Fibroblast of skin of back (primary cell): Measurements from ENCODE around the gene SDK2.

Experiments used
- DNase-seq: peaks from one replicate; pipeline ENCODE4 v3.0.0-alpha.2; 2013

Gene SDK2

DNA sequence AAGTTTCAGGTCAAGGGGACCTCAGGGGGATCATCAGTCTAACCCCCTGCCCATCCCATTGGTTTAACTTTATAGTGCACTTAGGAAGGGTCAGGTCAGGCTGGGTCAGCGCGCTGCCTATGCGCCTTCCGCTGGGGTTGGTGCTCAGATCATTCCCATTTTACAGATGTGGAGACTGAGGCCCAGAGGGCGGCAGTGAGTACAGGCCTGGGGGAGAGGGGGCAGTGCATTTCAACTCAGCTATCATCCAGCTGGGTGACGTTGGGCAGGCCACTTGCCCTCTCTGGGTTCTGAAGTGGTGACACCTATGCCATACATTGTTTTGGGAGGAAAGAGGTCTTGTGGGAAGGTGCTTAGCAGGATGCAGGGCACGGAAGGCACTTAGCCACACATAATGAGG is 204.6 kb downstream of the SDK2 start:
- DNase-seq = no peak

DNA sequence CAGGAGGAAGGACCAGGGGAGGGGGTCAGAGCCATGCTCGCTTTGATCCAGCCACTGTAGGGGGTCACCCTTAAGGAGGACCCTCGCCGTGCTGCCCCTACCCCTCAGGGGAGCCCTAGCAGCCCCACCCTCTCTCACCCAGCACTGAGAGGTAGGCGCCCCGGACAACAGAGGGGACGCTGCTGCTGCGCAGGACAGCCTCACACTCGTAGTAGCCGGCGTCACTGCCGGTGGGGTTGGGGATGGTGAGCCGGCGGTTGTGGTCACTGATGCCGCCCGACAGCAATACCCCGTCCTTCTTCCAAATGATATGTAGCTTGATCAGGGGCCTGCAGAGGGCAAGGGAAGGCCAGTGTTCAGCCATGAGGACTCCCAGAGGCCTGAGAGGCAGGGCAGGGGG is 206.4 kb downstream of the SDK2 start:
- DNase-seq = no peak

DNA sequence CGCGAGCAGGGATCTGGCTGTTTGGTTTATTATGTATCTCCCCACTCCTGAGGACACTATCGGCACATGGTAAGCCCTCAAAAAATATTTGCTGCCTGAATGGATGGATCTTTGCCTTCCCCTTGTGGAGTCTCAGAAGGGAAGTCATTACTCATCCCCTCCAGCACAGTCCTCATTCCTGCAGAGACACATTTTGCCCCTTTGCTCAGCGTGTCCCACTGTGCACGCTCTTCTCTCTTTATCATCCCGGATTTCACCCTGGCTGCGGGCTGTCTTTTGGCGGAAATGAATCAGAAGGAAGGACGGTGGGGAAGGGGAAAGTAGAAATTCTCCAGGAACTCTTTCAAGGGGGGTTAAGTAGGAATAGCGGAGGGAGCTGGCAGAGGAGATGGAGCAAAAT is 207.3 kb downstream of the SDK2 start:
- DNase-seq = peak; percentile 64

DNA sequence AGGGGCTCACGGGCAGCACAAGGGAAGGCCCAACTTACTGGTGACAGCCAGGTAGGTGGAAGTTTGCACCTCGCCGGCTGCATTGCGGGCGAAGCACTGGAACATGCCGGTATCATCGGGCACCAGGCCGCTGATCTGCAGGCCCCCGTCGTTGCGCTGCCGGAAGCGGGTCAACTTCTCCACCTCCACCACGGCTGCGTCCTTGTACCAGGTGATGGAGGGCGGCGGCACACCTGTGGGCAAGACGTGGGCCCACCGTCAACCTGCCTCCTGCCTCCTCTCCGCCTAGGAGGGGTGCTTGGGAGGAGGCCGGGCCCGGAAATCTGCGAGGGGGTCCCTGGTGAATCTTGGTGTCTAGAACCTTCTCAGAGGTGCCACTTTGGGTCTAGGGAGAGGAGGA is 208.8 kb downstream of the SDK2 start:
- DNase-seq = no peak

- DNase-seq = no peak
Observed at GRCh38 chr17:73434154-73434553, 210.1 kb downstream of the SDK2 start.

DNA sequence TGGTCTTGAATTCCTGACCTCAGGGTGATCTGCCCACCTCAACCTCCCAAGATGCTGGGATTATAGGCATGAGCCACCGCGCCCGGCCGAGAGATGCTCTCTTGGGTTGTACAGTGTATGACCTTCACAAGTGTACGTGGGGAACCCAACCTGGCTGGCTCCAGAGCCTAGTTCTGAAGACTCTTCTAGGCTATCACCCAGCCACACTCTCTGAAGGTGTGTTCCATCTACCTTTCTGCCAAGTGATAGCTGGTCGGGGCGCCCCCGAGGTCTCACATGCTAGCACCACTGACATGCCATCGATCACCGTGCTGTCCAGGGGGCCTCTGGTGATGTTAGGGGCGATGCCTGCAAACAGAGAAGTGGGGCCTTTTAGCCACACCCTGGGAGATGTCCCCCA is 210.7 kb downstream of the SDK2 start:
- no peak for DNase-seq

DNA sequence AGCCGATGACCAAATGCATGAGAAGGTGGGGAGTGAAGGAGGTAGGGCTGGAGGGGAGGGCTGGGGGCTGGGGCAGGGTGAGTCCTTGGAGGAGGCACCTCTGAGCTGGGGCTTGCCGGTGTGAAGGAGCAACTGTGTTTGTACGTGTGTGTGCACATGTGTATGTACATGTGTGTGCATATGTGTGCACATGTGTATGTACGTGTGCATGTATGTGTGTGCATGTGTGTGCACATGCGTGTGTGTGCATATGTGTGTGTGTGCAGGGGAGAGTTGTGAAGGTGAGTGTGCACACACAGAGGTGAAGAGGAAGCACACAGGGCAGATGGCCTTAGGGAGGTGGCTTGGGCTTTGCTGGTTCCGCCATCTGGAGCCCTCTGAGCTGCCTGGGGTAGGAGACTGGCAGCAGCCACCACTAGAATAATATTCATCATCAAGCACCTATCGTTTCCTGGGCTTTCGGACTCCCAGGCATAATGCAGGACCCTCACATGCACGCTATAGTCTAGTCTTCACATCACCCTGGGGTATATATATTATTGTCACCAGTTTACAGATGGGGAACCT is 211.5 kb downstream of the SDK2 start:
- DNase-seq = no peak

- no peak for DNase-seq
Observed at GRCh38 chr17:73431401-73432205, 212.6 kb downstream of the SDK2 start.

- DNase-seq = peak; percentile 13
Observed at GRCh38 chr17:73430848-73431247, 213.4 kb downstream of the SDK2 start.

DNA sequence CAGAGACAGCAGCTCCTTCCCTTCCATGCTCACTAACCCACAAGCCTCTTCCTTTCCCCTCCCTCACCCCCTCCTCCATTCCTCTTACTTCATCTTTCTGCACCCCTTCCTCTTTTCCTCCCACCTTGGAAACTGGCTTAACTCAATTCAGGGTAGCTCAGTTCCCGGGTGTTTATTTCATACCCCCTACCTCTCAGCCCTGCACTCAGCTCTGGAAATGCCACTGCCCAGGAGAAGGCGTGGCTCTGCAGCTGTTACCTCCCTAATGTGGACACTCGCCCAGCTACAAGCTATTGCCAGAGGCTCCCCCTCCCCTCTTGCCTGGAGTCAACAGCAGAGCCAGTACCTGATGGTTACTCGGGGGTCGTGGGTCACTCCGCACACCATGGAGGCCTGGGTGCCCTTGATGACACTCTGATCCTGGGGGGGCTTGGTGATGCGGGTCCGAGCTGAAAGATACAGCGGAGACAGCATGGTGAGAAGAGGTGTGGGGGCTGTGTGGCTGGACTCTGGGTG is 214.0 kb downstream of the SDK2 start:
- no peak for DNase-seq

- DNase-seq = peak; percentile 69
Observed at GRCh38 chr17:73429440-73430164, 214.6 kb downstream of the SDK2 start.

- no peak for DNase-seq
Observed at GRCh38 chr17:73427198-73427597, 217.0 kb downstream of the SDK2 start.

DNA sequence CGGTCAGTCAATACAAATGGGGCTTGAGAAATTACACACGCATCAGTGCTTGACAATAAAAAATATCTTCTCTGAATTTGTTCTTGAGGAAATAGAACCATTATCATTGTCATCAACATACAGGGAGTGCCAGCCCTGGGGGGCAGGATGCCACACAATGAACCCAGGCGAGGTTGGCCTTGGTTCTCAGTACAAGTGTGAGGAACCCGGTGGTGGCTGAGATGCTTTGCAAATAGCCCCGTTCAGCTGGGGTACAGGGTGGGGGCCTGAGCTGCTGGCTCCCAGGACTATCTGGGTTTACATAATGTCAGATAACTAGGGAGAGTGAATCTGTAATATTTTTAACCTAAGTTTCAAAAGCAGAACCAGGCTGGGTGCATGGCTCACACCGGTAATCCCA is 219.7 kb downstream of the SDK2 start:
- DNase-seq = no peak

- DNase-seq = no peak
Observed at GRCh38 chr17:73423806-73424205, 220.4 kb downstream of the SDK2 start.

GRCh38 chr17:73423159-73423715 is 221.0 kb downstream of the SDK2 start:
- DNase-seq = no peak

GRCh38 chr17:73422121-73422520 is 222.1 kb downstream of the SDK2 start:
- DNase-seq = no peak

DNA sequence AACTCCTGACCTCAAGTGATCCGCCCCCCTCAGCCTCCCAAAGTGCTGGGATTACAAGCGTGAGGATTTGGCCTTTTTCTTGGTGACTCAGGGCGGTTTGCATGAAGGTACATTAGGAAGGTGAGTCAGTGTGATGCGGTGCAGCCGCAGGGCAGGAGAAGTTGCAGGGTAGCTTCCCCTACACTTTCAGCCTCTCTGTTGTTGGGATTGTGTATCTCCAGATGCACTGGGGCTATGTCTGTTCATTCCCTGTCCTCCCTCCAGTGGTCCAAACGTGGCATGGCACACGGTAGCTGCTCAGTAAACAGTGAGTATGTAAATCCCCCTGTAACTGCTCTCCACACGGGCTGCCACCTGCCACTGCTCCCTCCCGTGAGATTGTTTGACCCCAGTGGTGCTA is 223.3 kb downstream of the SDK2 start:
- DNase-seq = peak; percentile 13

DNA sequence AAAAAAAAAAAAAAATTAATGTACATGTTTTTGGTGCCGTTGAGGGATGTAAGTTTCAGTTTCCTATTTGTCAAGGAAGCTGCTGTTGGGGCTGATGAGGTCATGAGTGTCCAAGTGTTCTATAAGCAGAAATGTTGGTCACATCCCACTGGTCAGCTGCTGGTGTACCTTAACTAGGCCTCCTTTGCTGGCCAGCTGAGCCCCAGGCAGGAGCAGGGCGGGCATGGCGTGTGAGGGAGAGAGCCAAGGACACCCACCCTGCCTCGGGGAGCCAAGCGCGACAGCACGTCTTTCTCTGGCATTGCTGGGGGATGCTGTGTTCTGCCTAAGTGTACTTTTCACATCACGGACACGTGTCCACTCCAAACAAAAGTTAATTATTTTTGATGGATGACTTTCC is 224.4 kb downstream of the SDK2 start:
- no peak for DNase-seq

DNA sequence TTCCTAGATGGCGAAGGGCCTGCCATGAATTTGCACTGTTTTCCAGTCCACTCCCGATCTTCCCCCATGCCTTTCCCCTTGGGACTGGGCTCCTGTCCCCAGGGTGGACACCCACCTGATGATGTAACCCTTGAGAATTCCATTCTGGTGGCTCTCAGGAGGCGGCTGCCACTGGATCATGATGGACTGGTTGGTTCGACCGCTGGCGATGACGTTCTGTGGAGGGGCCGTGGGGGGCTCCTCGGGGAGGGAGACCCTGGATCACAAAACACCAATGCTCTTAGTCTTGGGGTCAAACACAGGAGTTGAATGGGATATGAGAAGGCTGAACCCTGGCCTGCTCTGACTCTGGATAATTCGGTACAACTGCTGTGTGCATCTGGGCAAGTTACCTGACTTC is 225.2 kb downstream of the SDK2 start:
- DNase-seq = no peak

GRCh38 chr17:73415782-73416181 is 228.5 kb downstream of the SDK2 start:
- no peak for DNase-seq

DNA sequence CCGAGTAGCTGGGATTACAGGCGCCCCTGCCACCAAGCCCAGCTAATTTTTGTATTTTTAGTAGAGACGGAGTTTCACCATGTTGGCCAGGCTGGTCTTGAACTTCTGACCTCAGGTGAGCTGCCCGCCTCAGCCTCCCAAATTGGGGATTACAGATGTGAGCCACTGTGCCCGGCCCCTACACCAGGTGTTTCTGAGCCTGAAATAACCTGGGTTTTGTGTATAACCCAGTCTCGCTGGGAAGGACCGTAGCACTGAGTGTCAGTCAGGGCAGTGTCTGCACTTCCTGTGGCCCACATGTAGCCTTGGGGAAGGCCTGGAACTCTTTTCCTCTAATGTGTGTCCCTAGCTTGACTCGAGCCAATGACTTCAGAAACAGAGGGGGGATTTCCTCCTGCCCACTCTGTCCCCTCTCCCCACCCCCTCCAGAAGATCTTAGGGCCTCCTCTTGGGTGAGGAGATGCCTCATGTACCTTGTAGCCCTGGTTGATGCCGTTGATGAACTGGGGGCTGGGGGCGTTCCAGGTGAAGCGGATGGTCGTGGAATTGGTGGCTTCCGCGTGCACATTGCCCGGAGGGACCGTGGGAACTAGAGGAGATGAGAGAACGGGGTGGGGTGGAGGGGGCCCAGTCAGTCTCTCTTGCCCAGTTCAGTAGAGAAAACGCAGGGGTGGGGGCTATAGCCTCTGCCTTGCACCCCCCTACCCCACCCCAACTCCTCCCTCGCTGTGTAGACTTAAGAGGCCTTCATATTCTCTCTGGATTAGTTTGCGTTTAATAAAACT is 229.9 kb downstream of the SDK2 start:
- no peak for DNase-seq

DNA sequence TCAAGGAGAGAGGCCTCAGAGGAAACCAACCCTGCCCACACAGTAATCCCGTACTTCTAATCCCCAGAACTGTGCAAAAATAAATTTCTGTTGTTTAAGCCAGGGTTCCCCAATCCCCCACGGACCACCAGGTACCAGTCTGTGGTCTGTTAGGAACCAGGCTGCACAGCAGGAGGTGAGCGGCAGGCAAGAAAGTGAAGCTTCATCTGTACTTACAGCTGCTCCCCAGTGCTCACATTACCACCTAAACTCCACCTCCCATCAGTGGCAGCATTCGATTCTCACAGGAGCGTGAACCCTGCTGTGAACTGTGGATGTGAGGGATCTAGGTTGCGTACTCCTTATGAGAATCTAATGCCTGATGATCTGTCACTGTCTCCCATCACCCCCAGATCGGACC is 231.3 kb downstream of the SDK2 start:
- DNase-seq = no peak
